OCI-LY1 (cell line): ENCODE data around the gene TRAPPC12.

Experiments used
- H2AFZ ChIP-seq: fragments of 200-600 bp; sonication (generic), shearing (Covaris generic); 2 replicates; pipeline ENCODE4 v1.6.0; 2014; ENCODE audit warnings: antibody characterized with exemption, mild to moderate bottlenecking, low read length
- H3F3A ChIP-seq: fragments of 200-600 bp; sonication (generic), shearing (Covaris generic); 2 replicates; pipeline ENCODE4 v1.6.0; 2014; ENCODE audit warnings: mild to moderate bottlenecking, antibody characterized with exemption, low read length, moderate library complexity; ENCODE audit not compliant: insufficient read depth
- H3K27ac ChIP-seq: fragments of 200-600 bp; sonication (generic); 2 replicates; pipeline ENCODE4 v1.5.1; 2014; ENCODE audit warnings: low read length, mixed run types, mild to moderate bottlenecking, low read depth; ENCODE audit not compliant: poor library complexity, severe bottlenecking
- H3K27me3 ChIP-seq: fragments of 200-600 bp; sonication (generic); 2 replicates; pipeline ENCODE4 v1.6.0; 2014; ENCODE audit warnings: antibody characterized with exemption, mild to moderate bottlenecking, low read length, moderate library complexity; ENCODE audit not compliant: insufficient read depth
- H3K36me3 ChIP-seq: fragments of 200-600 bp; sonication (generic); 2 replicates; pipeline ENCODE4 v1.6.1; 2014; ENCODE audit warnings: mild to moderate bottlenecking, antibody characterized with exemption, low read length, moderate library complexity, mixed read lengths; ENCODE audit not compliant: insufficient read depth
- H3K4me1 ChIP-seq: fragments of 200-600 bp; sonication (generic); 2 replicates; pipeline ENCODE4 v1.5.1; 2014; ENCODE audit warnings: mild to moderate bottlenecking, low read length, moderate library complexity; ENCODE audit not compliant: insufficient read depth, severe bottlenecking
- H3K4me2 ChIP-seq: fragments of 200-600 bp; sonication (generic), shearing (Covaris generic); 2 replicates; pipeline ENCODE4 v1.6.1; 2014; ENCODE audit warnings: low read length
- H3K4me3 ChIP-seq: fragments of 200-600 bp; sonication (generic); 2 replicates; pipeline ENCODE4 v1.5.1; 2014; ENCODE audit warnings: low read length, low read depth, mild to moderate bottlenecking, mixed read lengths; ENCODE audit not compliant: poor library complexity, severe bottlenecking
- H3K79me2 ChIP-seq: fragments of 200-600 bp; shearing (Covaris generic); 2 replicates; pipeline ENCODE4 v1.6.1; 2016; ENCODE audit warnings: mixed run types, low read length, mixed read lengths; ENCODE audit not compliant: insufficient read depth
- H3K9ac ChIP-seq: fragments of 200-600 bp; sonication (generic), shearing (Covaris generic); 2 replicates; pipeline ENCODE4 v1.6.1; 2014; ENCODE audit warnings: mild to moderate bottlenecking, low read length, mixed read lengths
- H3K9me2 ChIP-seq: fragments of 200-600 bp; sonication (generic), shearing (Covaris generic); 2 replicates; pipeline ENCODE4 v1.6.1; 2014; ENCODE audit warnings: low read depth, mild to moderate bottlenecking, low read length, mixed read lengths
- H3K9me3 ChIP-seq: fragments of 200-600 bp; shearing (Covaris generic); 2 replicates; pipeline ENCODE4 v1.6.1; 2014; ENCODE audit warnings: low read length, mixed read lengths
- H4K20me1 ChIP-seq: fragments of 200-600 bp; sonication (generic), shearing (Covaris generic); 2 replicates; pipeline ENCODE4 v1.6.0; 2016; ENCODE audit warnings: mild to moderate bottlenecking, low read length; ENCODE audit not compliant: insufficient read depth
- CTCF ChIP-seq: fragments of 200-600 bp; sonication (generic), shearing (Covaris generic); IDR thresholded peaks from 2 replicates; pipeline ENCODE4 v1.5.1; 2017; ENCODE audit warnings: mild to moderate bottlenecking, antibody characterized with exemption, low read length, moderate library complexity, mixed read lengths
- EZH2 ChIP-seq: fragments of 200-600 bp; sonication (generic), shearing (Covaris generic); IDR thresholded peaks from 2 replicates; pipeline ENCODE4 v1.8.0; 2017; ENCODE audit warnings: borderline replicate concordance, mixed run types, mild to moderate bottlenecking, antibody characterized with exemption, low read length, moderate library complexity, mixed read lengths

Gene TRAPPC12

GRCh38 chr2:3462493-3463104, 83.1 kb downstream of the TRAPPC12 start:
- Histone ChIP-seq H3K4me1 (peaks cover 27% of the 10 kb centered on the region), H3F3A (no peaks in the 10 kb centered on the region), H3K27ac (peak overlapping the region; percentile 79), H3K9ac (peak overlapping the region; percentile 42; the same call in 1 of the 2 replicates), H3K9me2 (no peaks in the 10 kb centered on the region), H2AFZ (no peak overlapping the region), H4K20me1 (no peaks in the 10 kb centered on the region), H3K4me2 (peak overlapping the region; percentile 52), H3K27me3 (no peaks in the 10 kb centered on the region), H3K36me3 (peaks cover 6% of the 10 kb centered on the region; the same call in 1 of the 2 replicates), H3K79me2 (no peaks in the 10 kb centered on the region), H3K9me3 (no peaks in the 10 kb centered on the region), H3K4me3 (no peak overlapping the region)
- TF ChIP-seq CTCF, result no peak

DNA sequence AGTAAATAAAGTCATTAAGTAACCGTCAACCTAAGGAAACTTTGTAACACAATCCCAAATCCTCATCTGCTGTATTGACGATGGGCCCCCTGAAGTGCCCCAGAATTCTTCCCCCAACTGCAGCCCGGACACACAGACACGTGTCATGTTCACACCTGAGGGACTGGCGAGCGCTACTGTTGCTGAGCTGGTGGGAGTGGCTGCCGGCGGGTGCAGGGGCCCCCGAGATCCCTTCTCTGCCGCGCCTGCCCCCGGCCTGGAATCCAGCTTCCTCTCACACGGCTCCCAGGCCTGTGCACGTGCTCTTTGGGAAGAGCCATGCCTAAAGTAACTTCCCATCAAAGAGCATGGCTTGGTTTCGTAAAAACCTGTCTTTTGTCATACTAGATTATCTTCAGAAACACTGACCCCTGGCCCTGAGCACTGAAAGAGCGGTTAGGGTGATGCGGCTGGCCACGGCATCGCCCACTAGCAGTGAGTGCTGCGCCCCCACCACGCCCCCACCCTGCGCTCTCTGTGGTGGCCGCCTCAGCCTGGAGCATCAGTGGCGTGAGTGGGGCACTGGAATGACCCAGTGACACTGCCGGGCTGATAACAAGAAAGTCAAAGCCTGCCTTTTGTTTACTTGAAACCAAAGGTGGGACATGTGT, 83.8 kb downstream of the TRAPPC12 start:
- Histone ChIP-seq H3K4me1 (peaks cover 27% of the 10 kb centered on the region), H3K36me3 (peaks cover 10% of the 10 kb centered on the region; the same call in 1 of the 2 replicates), H3K27me3 (no peaks in the 10 kb centered on the region), H3K9ac (peak overlapping the region; percentile 42; the same call in 1 of the 2 replicates), H3K79me2 (no peaks in the 10 kb centered on the region), H2AFZ (no peak overlapping the region), H3F3A (no peaks in the 10 kb centered on the region), H3K4me3 (no peak overlapping the region), H3K9me3 (no peaks in the 10 kb centered on the region), H3K27ac (peak overlapping the region; percentile 79), H3K4me2 (peak overlapping the region; percentile 52; the same call in 1 of the 2 replicates), H4K20me1 (no peaks in the 10 kb centered on the region), H3K9me2 (no peaks in the 10 kb centered on the region)
- TF ChIP-seq EZH2 (no peak), CTCF (no peak)

DNA sequence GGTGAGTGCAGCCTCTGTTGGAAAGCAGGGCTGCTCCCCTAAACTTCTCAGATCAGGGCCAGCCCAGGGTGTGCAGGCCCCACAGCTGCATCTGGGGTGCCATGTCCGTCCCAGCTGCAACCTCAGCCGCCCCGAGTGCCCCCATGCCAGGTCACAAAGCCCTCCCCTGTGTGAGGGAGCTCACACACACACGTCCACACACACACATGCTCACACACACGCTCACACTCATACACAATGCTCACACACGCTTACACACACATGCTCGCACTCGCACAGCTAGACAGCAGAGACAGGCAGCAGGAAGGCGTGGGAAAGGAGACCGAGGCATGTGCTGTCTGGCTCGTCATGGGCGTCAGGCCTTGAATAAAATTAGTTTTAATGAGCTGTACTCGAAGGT, 84.5 kb downstream of the TRAPPC12 start:
- no peak overlapping the region for H3K9ac ChIP-seq
- H3F3A ChIP-seq, result no peaks in the 10 kb centered on the region
- no peaks in the 10 kb centered on the region for H3K9me3 ChIP-seq
- TF ChIP-seq CTCF, result no peak
- TF ChIP-seq EZH2, result no peak
- no peak overlapping the region for H3K27ac ChIP-seq
- H3K36me3 ChIP-seq, result peaks cover 16% of the 10 kb centered on the region; the same call in 1 of the 2 replicates
- H3K4me1 ChIP-seq, result peaks cover 27% of the 10 kb centered on the region
- no peaks in the 10 kb centered on the region for H3K79me2 ChIP-seq
- no peak overlapping the region for H3K4me3 ChIP-seq
- H2AFZ ChIP-seq, result no peak overlapping the region
- no peaks in the 10 kb centered on the region for H4K20me1 ChIP-seq
- H3K27me3 ChIP-seq, result no peaks in the 10 kb centered on the region
- no peaks in the 10 kb centered on the region for H3K9me2 ChIP-seq
- no peak overlapping the region for H3K4me2 ChIP-seq
